DMS 273 (cell line): Measurements from ENCODE around the gene SCAMP3.
"Not testable (repeated sequence)": the region's sequence is repeated elsewhere in the genome, so short reads cannot be mapped to it uniquely, and the experiment has no call there.

Source experiments
- DNase-seq: peaks from one replicate; lab custom pipeline; 2025; ENCODE audit not compliant: unreplicated experiment; lab: John Stamatoyannopoulos, UW

SCAMP3 gene

GRCh38 chr1:155255243-155256007 lies 6.7 kb downstream of the SCAMP3 start, which contains the start of gene ENTREP3:
Gene ENTREP3, minus strand, starts transcription at chr1:155255483. Its CDS starts 606 bp downstream, at chr1:155254877.
- DNase-seq, result peak; percentile 93

DNA sequence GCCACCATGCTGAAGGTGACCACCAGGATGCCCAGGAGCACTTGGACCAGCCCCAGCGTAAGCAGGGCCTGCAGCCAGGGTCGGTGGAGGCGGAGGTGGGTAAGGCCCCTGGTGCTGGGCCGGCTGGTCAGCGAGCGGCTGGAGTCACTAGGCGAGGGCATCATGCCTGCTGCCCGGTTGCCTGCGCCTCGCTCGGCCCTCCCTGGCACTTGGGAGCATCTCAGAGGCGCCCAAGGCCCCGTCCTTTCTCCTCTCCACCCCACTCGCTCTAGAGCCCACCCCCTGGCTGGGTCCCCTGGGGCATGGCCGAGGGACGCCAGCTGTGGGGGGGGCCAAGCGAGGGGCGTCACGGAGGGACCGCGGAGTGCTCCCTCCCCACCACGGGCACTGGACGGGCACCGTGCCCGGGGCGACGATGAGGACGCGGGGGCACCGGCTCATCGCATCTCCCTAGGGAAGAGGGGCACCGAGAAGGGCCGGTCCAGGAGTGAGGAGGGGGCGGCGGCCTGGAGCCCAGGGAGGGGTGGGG lies 7.4 kb downstream of the SCAMP3 start:
- peak; percentile 62 for DNase-seq

GRCh38 chr1:155254228-155254713 lies 7.9 kb downstream of the SCAMP3 start:
- DNase-seq, result peak; percentile 48

GRCh38 chr1:155253797-155254196 lies 8.4 kb downstream of the SCAMP3 start:
- DNase-seq, result no peak

GRCh38 chr1:155253208-155253607 lies 9.0 kb downstream of the SCAMP3 start:
- no peak for DNase-seq

GRCh38 chr1:155251566-155251965 lies 10.6 kb downstream of the SCAMP3 start:
- no peak for DNase-seq

DNA sequence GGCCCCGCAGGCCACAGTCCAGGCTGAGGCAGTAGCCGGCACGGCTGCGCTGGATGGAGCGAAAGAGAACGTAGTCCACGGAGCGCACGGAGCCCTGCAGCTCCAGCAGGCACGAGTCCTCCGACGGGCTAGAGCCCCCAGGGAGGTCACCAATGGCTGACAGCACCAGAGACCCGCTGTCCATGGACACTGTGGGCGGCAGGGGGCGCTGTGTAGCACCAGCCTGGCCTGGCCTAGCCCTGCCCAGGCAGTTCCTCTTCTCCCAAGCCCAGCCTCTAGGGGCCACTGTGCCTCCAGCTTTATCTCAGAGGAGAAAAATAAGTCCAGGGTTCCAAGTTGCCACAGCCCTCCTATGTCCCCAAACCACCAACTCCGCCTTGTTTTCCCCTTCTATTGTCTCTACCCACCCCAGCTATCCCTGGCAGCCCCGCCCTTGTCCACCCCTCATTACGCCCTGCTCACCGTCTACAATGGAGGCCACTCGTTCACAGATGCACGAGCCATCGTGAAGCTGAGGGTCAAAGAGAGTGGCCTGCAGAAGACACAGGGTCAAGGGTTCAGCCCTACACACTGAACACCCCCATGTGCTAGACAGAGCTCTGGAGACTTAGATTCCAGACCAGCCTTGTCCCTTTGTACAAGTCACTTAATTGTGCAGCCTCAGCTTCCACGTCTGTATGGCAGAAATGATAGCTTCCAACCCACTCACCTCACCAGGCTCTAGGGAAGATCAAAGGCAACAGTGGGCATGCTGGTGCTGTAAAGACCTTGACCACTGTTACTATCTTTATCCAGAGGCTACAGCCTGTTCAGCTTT lies 11.3 kb downstream of the SCAMP3 start:
- peak; percentile 97 for DNase-seq

- DNase-seq, result no peak
Observed at GRCh38 chr1:155250246-155250632, 11.9 kb downstream of the SCAMP3 start.

DNA sequence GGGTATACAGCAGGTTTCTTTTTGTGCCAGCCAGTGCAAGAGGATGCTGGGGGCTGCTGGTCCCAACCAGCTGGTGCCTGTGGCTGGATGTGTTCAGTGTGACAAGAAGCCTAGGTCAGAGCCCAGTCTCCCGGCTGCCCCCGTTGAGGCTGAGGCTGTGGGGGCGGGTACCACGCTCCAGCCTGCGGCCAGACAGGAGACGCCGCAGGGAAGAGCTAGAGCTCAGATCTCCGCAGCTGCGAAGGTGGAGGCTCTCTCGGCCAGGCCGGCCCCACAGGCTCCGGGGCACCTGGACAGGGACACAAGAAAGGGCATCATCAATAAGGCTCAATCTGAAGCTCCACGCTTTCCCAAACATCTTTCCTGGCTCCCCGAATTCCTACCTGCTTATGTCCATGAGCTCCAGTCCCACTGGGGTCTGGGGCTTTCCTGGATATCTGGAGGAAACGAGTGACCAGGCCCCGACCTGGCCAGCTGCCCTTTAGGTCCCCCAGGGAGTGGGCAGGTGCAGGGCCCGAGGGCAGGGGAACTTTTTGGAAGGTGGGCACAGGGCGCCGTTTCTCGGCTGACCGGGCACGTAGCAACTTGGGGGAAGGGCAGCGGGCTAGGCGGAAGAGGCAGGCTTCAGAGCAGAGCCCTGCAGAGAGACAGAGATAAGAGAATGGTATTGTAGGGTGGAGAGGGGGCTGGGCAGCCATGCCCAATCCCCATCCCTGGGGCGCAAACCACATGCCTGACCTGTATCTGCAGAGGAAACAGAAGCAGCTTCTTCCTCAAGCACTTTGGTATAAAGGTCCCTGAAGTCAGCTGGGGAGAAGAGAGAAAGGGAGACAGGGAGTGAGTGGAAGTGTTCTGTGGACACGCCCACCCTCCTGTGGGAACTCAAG lies 14.2 kb downstream of the SCAMP3 start:
- DNase-seq, result no peak

- DNase-seq, result not testable (repeated sequence)
Observed at GRCh38 chr1:155246796-155247195, 15.4 kb downstream of the SCAMP3 start.

DNA sequence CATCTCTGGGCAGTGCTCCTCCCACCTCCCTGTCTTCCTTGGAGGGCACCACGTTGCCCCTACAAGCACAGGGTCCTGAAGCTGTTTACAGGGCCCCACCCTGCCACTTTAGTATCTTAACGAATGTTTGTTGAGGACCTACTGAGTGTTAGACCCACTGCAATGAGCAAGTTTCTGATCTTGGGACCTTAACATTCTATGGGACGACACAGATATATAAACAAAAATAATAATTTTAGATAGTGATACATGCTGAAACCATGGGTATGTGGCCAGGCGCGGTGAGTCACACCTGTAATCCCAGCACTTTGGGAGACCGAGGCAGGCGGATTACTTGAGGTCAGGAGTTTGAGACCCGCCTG lies 17.0 kb downstream of the SCAMP3 start:
- no peak for DNase-seq

- DNase-seq, result peak; percentile 100
Observed at GRCh38 chr1:155244368-155245162, 17.6 kb downstream of the SCAMP3 start.

DNA sequence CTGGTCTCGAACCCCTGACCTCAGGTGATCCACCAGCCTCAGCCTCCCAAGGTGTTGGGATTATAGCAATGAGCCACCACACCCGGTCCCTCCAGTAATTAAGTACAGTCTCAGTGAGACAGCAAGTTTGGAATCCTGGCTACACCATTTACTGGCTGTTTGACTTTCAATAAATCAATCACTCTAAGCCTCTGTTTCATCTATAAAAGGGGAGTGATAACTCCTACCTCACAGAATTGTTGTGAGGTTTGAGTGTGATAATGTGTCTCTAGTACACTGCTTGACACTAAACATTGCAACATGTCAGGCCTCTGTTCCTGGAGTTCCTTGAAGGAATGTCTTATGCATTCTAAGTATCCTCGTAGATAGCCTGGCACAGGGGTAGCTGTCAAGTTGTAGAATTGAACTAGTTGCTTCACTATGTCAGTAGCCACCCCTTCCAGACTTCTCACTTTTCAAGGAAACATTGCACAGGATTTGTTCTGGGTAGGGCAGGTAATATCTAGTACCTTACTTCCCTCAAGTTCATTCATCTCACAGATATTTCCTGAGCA lies 19.3 kb downstream of the SCAMP3 start:
- DNase-seq, result no peak

GRCh38 chr1:155241841-155242264 lies 20.3 kb downstream of the SCAMP3 start:
- no peak for DNase-seq

- DNase-seq, result peak; percentile 91
Observed at GRCh38 chr1:155241069-155241679, 21.0 kb downstream of the SCAMP3 start.

GRCh38 chr1:155236451-155236850 lies 25.7 kb downstream of the SCAMP3 start:
- DNase-seq, result no peak

- not testable (repeated sequence) for DNase-seq
Observed at GRCh38 chr1:155235375-155235774, 26.8 kb downstream of the SCAMP3 start.

- DNase-seq, result not testable (repeated sequence)
Observed at GRCh38 chr1:155233502-155233901, 28.7 kb downstream of the SCAMP3 start.
